GM19438 (cell line): ENCODE measurements around the gene GNA14.
"Not testable (repeated sequence)": the region's sequence is repeated elsewhere in the genome, so short reads cannot be mapped to it uniquely, and the experiment has no call there.

Experiments used
- ATAC-seq: cut with Tn5 transposase; IDR thresholded peaks from one replicate; pipeline ENCODE4 v1.9.1; 2021; ENCODE audit warnings: low read depth; ENCODE audit not compliant: unreplicated experiment

GNA14 gene

DNA sequence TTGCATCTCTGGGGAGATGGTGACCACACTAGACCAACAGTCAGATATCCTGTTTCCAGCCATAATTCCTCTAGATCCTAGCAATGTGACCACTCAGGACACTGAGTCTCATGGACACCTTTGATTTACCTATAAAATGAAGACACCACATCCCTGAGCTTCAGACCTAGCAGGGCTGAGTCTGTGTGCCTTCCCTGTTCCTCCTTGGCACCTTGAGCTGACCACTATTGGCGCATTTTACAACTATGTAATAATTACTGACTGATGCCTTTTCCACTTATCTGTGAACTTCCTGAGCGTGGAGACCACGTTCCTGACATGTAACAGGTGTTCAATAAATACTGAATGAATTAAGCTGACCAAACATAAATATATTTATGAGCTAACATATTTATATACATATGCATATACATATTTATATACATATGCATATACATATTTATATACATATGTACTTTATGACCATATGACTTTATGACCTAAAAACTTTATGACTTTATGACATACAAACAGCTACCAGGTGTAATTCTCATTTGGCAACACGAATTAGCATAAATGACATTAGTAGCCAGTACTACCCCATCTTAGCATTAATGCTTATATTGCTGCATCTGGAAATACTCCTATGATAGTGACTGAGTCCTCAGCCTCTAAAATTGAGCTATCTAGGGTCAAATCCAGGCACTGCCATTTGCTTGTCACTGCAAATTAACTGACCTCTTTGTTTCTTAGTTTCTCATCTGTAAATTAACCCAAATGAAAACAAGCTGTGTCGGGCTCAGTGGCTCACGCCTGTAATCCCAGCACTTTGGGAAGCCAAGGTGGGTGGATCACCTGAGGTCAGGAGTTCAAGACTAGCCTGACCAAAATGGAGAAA is 150.6 kb downstream of the GNA14 start:
- no peak for ATAC-seq

DNA sequence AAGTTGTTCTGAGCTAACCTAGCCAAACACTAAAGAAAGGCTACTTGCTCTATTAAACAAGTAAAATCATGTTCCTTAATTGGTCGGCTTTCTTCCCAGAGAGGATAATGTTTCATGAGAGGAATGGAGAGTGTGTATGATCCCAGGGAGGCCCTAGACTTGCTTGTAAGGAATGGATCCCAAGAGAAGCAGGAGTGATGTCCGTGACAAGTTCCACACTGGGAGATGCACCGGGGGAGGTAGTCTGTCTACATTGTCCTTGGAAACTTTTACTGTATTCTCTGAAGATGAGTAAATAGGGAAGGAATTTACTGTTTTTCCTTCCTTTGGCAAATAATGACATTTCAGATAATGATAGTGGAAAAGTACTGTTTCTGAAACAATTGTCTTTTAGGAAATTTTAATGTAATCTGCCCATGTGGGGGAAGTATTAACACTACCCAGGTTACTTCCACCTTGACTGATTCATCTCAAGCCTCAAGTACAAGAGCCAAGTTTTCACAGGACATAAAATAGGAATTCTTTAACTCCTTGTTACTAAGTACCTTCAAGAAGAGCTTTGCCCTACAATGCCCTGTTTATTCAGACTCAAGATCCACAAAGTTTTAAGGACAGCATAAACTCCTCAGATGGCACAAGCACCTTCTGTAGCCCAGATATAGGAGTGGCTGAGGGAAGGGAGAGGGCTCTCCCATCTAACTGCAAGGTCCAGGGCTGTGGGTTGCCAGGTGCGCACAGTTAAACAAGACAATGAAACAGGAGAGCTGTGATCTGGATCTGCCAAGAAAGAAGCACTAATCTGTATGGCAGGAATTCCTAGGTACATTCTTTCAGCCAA is 152.1 kb downstream of the GNA14 start:
- ATAC-seq: no peak

DNA sequence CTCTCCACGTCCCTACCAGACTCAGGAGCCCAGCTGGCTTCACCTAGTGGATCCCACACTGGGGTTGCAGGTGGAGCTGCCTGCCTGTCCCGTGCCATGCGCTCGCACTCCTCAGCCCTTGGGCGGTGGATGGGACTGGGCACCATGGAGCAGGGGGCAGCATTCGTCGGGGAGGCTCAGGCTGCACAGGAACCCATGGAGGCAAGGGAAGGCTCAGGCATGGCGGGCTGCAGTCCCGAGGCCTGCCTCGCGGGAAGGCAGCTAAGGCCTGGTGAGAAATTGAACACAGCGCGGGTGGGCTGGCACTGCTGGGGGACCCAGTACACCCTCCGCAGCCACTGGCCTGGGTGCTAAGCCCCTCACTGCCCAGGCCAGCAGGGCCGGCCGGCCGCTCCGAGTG is 157.8 kb downstream of the GNA14 start:
- not testable (repeated sequence) for ATAC-seq

DNA sequence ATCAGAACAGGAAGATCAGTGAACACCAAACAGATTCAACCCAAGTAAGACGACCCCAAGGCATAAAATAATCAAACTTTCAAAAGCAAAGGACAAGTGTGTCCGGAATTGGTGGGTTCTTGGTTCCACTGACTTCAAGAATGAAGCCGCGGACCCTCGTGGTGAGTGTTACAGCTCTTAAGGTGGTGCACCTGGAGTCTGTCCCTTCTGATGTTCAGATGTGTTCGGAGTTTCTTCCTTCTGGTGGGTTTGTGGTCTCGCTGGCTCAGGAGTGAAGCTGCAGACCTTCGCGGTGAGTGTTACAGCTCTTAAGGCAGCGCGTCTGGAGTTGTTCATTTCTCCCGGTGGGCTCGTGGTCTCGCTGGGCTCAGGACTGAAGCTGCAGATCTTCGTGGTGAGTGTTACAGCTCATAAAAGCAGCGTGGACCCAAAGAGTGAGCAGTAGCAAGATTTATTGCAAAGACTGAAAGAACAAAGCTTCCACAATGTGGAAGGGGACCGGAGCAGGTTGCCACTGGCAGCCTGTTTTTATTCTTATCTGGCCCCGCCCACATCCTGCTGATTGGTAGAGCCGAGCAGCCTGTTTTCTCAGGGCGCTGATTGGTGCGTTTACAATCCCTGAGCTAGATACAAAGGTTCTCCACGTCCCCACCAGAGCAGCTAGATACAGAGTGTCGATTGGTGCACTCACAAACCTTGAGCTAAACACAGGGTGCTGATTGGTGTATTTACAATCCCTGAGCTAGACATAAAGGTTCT is 158.5 kb downstream of the GNA14 start:
- not testable (repeated sequence) for ATAC-seq

DNA sequence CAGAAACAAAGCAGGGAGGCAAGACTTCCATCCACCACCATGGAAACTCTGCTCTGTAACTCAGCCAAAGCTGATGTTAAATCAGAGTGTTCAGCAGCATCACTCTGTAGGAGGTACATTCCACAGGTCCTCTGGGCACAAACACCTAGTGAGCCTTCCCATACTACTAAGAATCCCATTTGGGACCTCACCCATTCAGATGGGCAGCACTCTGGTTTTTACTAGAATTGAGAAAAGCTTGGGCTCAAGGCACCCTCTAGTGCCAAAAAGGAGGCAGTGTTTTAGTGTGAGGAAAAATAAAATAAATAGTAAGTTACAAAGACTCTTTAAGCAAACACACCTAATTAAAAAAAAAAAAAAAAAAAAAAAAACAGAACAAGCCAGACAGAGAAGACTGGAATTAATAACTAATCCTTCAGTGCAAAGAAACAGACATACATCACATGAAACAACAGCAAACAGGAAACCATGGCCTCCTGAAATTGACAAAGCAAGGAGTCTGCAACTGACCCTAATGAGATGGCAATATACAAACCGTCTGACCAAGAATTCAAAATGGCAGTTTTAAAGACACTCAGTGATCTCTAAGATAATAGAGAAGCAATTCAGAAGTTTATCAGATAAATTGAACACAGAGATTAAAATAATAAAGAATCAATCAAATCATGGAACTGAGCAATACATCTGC is 159.5 kb downstream of the GNA14 start:
- ATAC-seq: no peak

DNA sequence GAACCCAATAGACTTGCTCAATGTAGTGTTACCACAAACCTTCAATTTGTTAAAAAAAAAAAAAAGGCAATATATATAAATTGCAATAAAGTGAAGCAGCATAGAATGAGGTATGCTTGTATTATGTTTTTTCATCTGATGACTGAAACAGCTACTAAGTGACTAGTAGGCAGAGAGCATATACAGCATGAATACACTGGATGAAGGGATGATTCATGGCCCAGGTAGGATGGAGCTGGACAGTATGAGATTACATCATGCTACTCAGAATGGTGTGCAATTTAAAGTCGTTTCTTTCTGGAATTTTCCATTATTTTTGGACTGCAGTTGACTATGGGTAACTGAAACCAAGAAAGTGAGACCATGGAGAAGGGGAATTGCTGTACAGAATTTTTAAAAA is 161.2 kb downstream of the GNA14 start:
- ATAC-seq: no peak

DNA sequence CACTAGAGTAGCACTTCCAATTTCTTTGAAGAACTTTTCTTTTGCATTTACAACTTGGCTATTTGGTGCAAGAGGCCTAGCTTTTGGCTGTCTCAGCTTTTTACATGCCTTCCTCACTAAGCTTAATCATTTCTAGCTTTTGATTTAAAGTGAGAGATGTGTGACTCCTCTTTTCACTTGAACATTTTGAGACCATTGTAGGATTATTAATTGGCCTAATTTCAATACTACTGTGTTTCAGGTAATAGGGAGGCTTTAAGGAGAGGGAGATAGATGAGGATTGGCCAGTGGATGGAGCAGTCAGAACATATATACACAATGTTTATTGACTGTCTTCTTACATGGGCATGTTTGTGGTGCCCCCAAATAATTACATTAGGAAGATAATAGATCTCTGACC is 161.7 kb downstream of the GNA14 start:
- no peak for ATAC-seq

DNA sequence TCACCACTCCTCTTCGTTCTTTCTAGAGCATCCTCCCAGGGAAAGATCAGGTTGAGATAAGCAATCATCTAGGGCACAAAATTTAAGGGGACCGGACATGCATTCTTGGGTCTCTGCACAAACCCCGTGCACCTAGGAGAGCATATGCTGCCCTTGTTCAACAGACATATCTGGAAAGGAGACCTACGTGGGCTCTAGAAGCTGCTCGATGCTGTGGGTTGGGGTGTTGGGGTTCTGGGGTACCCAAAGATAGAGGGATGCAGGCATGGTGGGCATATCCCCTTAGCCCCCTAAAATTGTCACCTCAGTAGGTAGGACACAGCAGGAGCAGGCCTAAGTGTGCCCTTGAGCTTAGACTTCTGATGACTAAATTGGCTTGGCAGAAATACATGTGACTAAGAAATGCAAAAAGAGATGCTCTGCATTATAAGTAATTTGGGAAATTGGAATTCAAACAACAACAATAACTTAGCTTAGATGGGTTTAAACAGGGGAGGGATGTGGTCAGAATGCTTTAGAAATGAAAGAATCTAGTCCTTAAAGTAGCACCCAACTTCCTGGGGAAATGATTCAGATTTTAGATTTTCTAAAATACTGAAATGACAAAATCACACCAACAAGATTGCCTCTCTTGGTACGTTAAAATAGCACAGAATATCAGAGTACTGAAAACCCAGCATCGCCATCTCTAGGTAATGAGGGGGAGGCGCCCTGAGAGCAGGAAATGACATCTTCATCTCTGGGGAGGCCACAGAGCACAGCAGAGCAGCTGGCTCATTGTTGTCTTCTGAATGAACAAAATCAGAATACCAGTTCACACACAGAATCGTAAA is 172.3 kb downstream of the GNA14 start:
- peak; percentile 81 for ATAC-seq

- no peak for ATAC-seq
These were observed 173.2 kb downstream of the GNA14 start for GRCh38 chr9:77474936-77475335.

DNA sequence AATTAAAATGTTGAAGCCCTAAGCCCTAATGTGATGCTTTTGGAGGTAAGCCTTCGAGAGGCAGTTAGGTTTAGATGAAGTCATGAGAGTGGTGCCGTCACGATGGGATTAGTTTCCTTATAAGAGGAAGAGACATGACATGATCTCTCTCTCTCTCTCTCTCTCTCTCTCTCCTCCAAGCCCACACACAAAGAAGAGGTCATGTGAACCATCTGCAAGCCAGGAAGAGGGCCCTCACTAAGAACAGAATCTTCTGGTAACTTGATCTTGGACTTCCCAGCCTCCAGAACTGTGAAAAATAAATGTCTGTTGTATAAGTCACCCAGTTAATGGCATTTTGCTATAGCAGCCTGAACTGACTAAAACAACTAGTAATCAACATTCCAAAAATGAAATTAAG is 175.5 kb downstream of the GNA14 start:
- ATAC-seq: no peak

- no peak for ATAC-seq
These were observed 176.6 kb downstream of the GNA14 start for GRCh38 chr9:77471572-77471971.

GRCh38 chr9:77469515-77470231 is 178.4 kb downstream of the GNA14 start:
- ATAC-seq: no peak

DNA sequence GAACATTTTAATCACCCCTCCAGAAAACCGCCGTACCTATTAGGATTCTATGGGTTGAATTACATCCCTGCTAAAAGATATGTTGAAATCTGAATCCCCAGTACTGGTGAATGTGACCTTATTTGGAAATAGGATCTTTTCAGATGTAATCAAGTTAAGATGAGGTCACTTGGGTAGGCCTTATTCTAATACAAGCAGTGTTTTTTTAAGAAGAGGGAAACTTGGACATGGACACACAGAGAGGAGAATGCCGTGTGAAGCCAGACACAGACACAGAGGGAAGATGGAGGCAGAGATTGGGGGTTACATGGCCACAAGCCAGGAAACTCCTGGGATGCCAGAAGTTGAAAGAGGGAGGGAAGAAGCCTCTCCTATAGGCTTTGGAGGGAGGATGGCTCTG is 183.5 kb downstream of the GNA14 start:
- no peak for ATAC-seq

DNA sequence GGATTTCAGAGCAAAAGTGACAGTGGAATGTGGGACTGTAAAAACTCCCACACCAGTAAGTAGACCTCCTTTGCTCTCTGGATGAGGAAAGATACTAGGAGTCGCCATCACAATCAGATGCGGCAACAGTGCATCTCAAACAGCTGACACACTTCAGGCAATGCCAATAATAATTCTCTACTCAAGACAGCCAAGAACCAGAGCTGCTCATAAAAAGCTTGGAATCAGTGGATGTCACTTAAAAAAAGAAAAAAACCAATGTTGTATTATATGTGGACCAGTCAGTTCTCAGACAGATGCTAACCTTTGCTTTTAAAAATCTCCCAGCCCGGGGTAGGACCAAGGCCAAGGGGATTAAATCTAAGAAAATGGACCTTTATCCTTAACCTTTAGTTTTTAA is 185.0 kb downstream of the GNA14 start:
- ATAC-seq: no peak

DNA sequence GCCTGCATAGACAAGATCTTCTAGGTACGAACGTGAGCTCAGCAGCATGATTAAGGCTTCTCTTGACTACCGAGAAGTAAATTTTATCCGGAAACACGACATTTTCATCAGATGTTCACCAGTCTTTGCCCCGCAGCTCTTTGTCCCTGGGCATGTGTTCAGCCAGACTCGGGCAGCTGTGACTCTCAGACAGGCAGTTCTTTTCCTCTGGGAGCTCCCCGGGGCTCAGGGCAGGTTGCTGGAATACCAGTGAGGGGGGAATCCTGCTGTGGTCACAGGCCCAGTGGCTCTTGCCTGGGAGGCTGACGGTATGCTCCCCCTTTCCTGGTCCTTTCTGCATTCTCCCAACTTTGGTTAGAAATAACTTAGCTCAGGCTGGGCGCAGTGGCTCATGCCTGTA is 186.1 kb downstream of the GNA14 start:
- ATAC-seq: no peak

- ATAC-seq: no peak
These were observed 187.2 kb downstream of the GNA14 start for GRCh38 chr9:77460938-77461337.

GRCh38 chr9:77457916-77458592 is 190.1 kb downstream of the GNA14 start:
- peak; percentile 85 for ATAC-seq

DNA sequence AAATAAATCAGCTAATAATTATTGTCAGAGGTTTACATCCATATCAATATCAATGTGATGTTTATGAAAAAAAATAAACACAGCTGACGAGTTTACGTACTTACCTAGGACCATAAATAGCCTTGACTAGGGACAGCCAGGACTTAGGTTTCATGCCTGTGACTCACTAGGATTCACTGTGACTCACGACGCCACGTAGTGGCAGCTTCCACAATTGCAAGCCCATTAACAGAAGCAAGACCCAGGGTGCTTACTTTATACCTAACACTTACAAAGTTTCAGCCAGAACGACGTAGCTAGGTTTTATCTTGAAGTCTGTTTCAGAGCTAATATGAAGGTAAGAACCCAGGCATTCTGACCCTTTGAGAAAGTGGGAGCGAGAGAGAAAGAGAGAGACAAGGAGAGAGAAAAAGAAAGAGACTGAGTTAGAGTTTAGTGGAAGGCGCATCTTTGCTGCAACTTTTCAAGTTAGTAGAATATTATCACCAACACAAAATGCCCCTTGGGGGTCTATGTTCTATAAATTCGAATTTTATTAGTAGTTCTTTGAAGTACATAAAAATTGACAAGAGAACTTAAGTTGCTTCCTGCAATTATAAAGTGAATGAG is 191.2 kb downstream of the GNA14 start:
- peak; percentile 64 for ATAC-seq
